D721Med (cell line): ENCODE results near the gene SMAGP.
"Not testable (repeated sequence)": the region's sequence is repeated elsewhere in the genome, so short reads cannot be mapped to it uniquely, and the experiment has no call there.

Source experiments
- DNase-seq: peaks from one replicate; pipeline ENCODE4 v3.0.0; 2011; ENCODE audit warnings: low spot score; ENCODE audit not compliant: insufficient read length
- FAIRE-seq: peaks from 2 replicates; lab custom pipeline; 2011; peaks lifted over from hg19 to GRCh38; lab: Jason Lieb, UNC
- TF ChIP-seq, protein P1 (sequence below): IDR thresholded peaks from 2 replicates; pipeline ENCODE4 v1.5.1; 2012; ENCODE audit warnings: mild to moderate bottlenecking, control low read depth; ENCODE audit not compliant: insufficient read depth; ENCODE audit errors: missing control alignments

Gene SMAGP

GRCh38 chr12:51270951-51271518 is 820 bp upstream of the SMAGP start:
- no peak for FAIRE-seq
- TF ChIP-seq, protein P1, sequence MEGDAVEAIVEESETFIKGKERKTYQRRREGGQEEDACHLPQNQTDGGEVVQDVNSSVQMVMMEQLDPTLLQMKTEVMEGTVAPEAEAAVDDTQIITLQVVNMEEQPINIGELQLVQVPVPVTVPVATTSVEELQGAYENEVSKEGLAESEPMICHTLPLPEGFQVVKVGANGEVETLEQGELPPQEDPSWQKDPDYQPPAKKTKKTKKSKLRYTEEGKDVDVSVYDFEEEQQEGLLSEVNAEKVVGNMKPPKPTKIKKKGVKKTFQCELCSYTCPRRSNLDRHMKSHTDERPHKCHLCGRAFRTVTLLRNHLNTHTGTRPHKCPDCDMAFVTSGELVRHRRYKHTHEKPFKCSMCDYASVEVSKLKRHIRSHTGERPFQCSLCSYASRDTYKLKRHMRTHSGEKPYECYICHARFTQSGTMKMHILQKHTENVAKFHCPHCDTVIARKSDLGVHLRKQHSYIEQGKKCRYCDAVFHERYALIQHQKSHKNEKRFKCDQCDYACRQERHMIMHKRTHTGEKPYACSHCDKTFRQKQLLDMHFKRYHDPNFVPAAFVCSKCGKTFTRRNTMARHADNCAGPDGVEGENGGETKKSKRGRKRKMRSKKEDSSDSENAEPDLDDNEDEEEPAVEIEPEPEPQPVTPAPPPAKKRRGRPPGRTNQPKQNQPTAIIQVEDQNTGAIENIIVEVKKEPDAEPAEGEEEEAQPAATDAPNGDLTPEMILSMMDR, result no peak
- no peak for DNase-seq

- DNase-seq, result peak; percentile 31
Measured at GRCh38 chr12:51269174-51270066, 795 bp downstream of the SMAGP start.

GRCh38 chr12:51265024-51265423 is 5.2 kb downstream of the SMAGP start:
- TF ChIP-seq, protein P1, result no peak
- no peak for DNase-seq
- no peak for FAIRE-seq

More at GRCh38 chr12:51269174-51270066, 795 bp downstream of the SMAGP start:
- TF ChIP-seq, protein P1, result peak; percentile 10
- FAIRE-seq, result no peak

- FAIRE-seq (no peak), DNase-seq (no peak)
- TF ChIP-seq, protein P1, result no peak
Measured at GRCh38 chr12:51264297-51264696, 5.9 kb downstream of the SMAGP start.

GRCh38 chr12:51263341-51263740 is 6.9 kb downstream of the SMAGP start:
- no peak for DNase-seq
- TF ChIP-seq, protein P1, result no peak
- no peak for FAIRE-seq

- DNase-seq (no peak), FAIRE-seq (no peak)
- TF ChIP-seq, protein P1, result peak; percentile 46
Measured at GRCh38 chr12:51262758-51263177, 7.4 kb downstream of the SMAGP start.

DNA sequence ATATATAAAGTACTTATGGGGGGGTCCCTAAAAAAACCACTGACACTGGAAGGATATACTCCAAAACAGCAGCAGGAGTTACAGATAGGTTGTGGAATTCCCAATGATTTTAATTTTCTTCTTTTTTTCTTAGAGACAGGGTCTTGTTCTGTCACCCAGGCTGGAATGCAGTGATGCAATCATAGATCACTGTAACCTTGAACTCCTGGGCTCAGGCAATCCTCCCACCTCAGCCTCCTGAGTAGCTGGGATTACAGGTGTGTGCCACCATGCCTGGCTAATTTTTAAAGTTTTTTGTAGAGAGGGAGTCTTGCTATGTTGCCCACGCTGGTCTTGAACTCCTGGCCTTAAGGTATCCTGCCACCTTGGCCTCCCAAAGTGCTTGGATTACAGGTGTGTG is 10.6 kb downstream of the SMAGP start:
- FAIRE-seq, DNase-seq: not testable (repeated sequence)
